ENCODE results near the gene DPF3. TPM values are rescaled to one million over a fixed set of nuclear protein-coding genes. Genes with fewer than 3 reads are reported as not detected.

DPF3 gene
- total and polyA plus RNA-seq, 9 of the 15 experiments (the other 6 are each of a cell fraction or from before 2014, with no cell fraction given), result 0.21 to 4.9 (median 1.2) TPM

DNA sequence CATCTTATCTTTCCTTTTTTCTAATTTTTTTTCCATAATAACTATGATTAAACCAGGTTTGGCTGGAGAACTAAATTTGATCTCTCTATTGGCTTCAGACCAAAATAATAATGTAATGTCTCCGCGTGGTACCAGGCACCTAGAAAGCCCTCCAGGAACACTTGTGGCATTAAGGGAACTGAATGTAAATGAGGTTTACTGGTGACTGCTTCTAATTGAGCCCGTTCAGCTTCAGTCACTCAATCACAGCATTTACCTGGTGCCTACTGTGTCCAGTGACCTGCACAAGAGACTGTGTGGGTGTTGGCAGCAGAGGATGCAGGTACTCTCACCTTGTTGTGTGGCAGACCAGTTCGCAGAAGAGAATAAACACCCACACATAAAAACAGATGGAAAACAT lies 302.5 kb downstream of the DPF3 start:
- Histone ChIP-seq H3K4me1 (replicated peaks in 1 of 2; ENCODE audit: control insufficient read depth in 2 of 2, insufficient read depth in 2 of 2, low read length in 2 of 2) (no peaks in the 10 kb centered on the region), H3K36me3 (ENCODE audit: control insufficient read depth, insufficient read depth, low read length) (no peaks in the 10 kb centered on the region), H3K4me2 (ENCODE audit: insufficient read depth, low read length) (no peak overlapping the region), H3K9ac (ENCODE audit: insufficient read depth in 1 of 2, low read depth in 2 of 2, low read length in 2 of 2) (no peak overlapping the region), H3K9me1 (ENCODE audit: control insufficient read depth, insufficient read depth, low read length) (no peaks in the 10 kb centered on the region), H3K4me3 (no peak overlapping the region), H3K9me3 (replicated peaks; ENCODE audit: control insufficient read depth, insufficient read depth, low read depth, low read length) (no peaks in the 10 kb centered on the region), H2AFZ (ENCODE audit: low read depth, low read length) (no peak overlapping the region), H4K20me1 (replicated peaks; ENCODE audit: control insufficient read depth, insufficient read depth, low read length) (no peaks in the 10 kb centered on the region), H3K27ac (ENCODE audit: extremely low read depth, low read depth, low read length) (no peak overlapping the region), H3K27me3 (ENCODE audit: control insufficient read depth in 2 of 2, insufficient read depth in 2 of 2, low read length in 2 of 2) (peaks cover 0 to 9% of the 10 kb centered on the region in 2 experiments; a peak in 1 of 5 replicates), H3K79me2 (ENCODE audit: control insufficient read depth, insufficient read depth, low read length) (no peaks in the 10 kb centered on the region)
- CTCF ChIA-PET (ENCODE audit: low intra/inter-chr PET ratio), result no interaction called here
- WGBS (ENCODE audit: insufficient coverage, low coverage, missing lambda C conversion rate), result 45% methylated on average over 4 of the region's 4 CpGs
- TF ChIP-seq, protein P1, sequence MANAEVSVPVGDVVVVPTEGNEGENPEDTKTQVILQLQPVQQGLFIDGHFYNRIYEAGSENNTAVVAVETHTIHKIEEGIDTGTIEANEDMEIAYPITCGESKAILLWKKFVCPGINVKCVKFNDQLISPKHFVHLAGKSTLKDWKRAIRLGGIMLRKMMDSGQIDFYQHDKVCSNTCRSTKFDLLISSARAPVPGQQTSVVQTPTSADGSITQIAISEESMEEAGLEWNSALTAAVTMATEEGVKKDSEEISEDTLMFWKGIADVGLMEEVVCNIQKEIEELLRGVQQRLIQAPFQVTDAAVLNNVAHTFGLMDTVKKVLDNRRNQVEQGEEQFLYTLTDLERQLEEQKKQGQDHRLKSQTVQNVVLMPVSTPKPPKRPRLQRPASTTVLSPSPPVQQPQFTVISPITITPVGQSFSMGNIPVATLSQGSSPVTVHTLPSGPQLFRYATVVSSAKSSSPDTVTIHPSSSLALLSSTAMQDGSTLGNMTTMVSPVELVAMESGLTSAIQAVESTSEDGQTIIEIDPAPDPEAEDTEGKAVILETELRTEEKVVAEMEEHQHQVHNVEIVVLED (CRISPR knock-in tag; IDR thresholded peaks at IDR 0.05), result no peak
- TF ChIP-seq XRCC4 (IDR thresholded peaks at IDR 0.05; ENCODE audit: extremely low read depth, insufficient read depth, insufficient read length) (no peak), PRPF4 (IDR thresholded peaks at IDR 0.05; ENCODE audit: insufficient read depth, low read depth, low read length, poor library complexity, severe bottlenecking) (no peak), ZNF695 (CRISPR knock-in tag; IDR thresholded peaks at IDR 0.05) (no peak), KDM2B (CRISPR knock-in tag; IDR thresholded peaks at IDR 0.05) (no peak), ZNF140 (CRISPR knock-in tag; IDR thresholded peaks at IDR 0.05) (no peak), PHB (CRISPR knock-in tag; IDR thresholded peaks at IDR 0.05) (no peak)
- intact Hi-C loops (cut with micrococcal nuclease) (no loop called here), in situ Hi-C loops (cut with MboI) (no loop called here)
- FAIRE-seq (no peak), ATAC-seq (no peak), DNase-seq (ENCODE audit: extremely low read depth in 1 of 4, low spot score in 3 of 4) (no peak)
- POLR2A ChIA-PET, result no interaction called here
- BruUV-seq (replicated peaks), result no TSS peak

Data from K562 (cell line).